ENCODE data around the gene ZNF441.
"Not testable (repeated sequence)": the region's sequence is repeated elsewhere in the genome, so short reads cannot be mapped to it uniquely, and the experiment has no call there.

Gene ZNF441

GRCh38 chr19:11766597-11767591 lies at the start of gene ZNF441:
Gene ZNF441, plus strand, starts transcription at chr19:11767000. Its CDS starts 194 bp downstream, at chr19:11767194.
- peak; percentile 95 for DNase-seq

- DNase-seq = no peak
Measured at GRCh38 chr19:11721681-11722080, 45.1 kb upstream of the ZNF441 start.

DNA sequence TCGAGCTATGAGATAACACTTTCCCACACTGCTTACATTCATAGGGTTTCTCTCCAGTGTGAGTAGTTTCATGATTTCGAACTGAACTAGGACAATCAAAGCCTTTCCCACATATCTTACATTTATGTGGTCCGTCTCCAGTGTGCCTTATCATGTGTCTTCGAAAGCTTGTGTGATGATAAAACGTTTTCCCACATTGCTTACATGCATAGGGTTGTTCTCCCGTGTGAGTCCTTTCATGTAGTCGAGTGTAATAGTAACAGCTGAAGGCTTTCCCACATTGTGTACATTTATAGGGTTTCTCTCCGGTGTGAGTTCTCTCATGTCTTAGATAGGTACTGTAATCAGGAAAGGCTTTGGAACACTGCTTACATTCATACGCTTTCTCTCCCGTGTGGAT lies 44.4 kb upstream of the ZNF441 start:
- no peak for DNase-seq

- DNase-seq = no peak
Measured at GRCh38 chr19:11729586-11729985, 37.2 kb upstream of the ZNF441 start.

DNA sequence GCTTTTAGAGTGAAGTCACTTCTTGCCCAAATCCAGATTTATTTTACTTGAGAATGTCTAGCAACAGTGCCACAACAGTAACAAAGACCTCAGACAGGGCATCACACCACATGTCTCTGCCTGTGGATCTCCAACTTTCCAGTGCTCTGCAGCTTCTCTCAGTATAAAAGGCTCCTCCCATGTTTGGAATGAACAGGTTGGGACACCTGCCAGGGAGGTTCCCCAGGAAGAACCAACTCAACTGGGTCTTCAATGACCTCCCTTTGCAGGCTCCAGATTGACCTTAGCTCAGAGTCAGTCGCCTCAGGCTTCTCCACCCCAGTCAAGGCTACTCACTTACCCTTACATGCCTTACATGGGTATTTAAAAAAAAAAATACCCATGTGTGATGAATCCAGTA lies 31.4 kb upstream of the ZNF441 start:
- no peak for DNase-seq

- DNase-seq = no peak
Measured at GRCh38 chr19:11736696-11737095, 30.1 kb upstream of the ZNF441 start.

DNA sequence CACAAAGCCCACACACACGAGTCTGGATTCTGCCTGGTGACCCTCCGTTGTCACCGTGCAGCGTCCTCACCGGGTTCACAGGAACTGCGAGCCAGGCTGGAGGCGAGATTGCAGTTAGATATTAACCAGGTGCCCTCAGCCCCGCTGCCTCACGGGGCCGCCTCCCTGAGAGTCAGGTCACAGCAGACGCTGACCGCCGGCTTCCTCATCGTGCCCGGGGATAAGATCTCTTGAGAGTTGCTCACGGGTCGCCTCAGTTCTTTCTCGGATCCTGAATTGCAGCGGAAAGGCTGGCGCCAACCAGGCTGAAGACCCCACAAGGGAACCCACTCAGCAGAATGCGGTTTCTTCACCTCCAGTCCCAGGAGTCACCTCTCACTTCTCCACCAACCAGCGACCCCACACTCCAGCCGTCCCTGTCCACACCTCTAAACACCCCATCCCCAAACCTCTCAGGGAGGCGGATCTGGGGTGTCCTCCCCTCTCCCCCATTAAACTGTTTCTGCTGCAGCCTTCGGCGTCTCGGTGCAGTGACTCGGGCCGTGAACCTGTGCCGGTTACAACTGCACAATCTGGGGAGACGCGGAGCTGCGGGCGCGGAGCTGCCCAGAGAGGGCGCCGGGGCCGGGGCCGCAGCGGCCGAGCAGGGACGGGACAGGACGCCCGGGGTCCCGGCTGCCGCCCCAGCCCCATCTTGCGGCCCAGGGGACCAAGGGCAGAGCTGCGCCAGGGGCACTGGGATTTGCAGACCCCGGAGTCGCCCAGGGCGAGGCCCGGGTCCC lies 28.6 kb upstream of the ZNF441 start:
- DNase-seq = no peak

DNA sequence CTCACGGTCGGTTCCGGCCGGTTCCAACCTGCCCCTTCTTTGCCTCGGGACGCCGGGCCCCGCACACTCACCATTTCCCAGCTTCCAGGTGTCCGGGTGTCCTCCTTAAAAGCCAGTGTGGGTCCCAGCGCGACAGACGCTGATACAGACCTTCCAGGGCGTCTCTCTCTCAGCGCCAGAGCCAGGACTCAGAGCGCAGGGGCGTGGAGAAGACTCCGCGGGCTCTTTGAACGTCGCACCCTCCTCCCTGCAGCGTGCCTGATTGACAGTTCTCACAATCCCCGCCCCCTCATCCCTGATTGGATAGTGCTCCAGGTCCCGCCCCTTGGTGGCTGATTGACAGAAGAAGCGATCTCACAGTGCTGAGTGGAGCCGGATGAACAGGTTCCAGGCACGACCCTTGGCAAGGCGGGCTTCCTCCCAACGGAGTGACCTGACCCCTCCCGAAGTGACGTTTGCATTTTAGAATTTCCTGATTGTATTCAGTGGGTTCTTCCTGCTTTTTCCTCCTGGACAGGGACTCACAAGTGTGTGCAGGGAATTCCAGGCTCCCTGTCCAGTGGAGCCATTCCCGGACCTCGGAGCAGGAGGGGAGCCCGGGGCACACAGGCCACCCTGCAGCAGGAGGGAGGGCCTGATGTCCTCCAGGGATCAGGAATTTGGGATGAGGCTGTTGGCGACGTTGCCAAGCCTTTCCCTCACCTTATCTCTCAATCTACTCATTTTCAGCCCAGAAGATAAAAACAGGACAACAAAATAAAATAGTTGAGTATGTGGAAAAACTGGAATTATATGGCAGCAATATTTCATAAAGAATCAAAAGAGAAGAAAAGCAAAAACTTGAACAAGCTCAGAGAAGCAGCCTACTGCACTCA lies 27.8 kb upstream of the ZNF441 start, which contains the start of gene ZNF823:
ZNF823 (minus strand) TSS at position 201 of the 875 bp plus-strand sequence; CDS start at position 74, 127 bp downstream.
- DNase-seq = peak; percentile 99

GRCh38 chr19:11745869-11746268 lies 20.9 kb upstream of the ZNF441 start:
- no peak for DNase-seq

DNA sequence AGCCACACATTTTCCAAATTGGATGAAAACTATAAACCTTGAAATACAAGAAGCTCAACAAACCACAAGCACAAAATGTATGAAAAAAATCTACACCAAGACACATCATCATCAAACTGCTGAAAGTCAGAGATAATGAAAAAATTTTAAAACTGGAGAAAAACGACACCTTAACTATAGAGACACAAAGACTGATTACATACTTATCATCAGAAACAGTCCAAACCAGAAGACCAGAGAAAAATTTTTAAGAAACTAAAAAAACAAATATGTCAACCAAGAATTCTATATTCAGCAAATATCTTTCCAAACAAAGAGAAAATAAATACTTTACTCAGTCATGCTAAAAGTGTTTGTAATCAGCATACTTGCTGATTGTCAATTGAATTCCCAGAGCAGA lies 19.5 kb upstream of the ZNF441 start:
- no peak for DNase-seq

DNA sequence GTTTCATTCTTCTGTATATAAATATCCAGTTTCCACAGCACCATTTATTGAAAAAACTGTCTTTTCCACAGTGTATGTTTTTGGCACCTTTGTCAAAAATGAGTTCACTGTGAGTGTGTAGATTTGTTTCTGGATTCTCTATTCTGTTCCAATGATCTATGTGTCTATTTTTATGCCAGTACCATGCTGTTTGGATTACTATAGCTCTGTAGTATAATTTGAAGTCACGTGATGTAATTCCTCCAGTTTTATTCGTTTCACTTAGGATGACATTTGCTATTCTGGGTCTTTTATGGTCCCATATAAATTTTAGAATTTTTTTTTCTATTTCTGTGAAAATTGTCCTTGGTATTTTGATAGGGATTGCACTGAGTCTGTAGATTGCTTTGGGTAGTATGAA lies 17.0 kb upstream of the ZNF441 start:
- DNase-seq = no peak

GRCh38 chr19:11752244-11752736 lies 14.5 kb upstream of the ZNF441 start:
- no peak for DNase-seq

- DNase-seq = no peak
Measured at GRCh38 chr19:11754663-11755062, 12.1 kb upstream of the ZNF441 start.

DNA sequence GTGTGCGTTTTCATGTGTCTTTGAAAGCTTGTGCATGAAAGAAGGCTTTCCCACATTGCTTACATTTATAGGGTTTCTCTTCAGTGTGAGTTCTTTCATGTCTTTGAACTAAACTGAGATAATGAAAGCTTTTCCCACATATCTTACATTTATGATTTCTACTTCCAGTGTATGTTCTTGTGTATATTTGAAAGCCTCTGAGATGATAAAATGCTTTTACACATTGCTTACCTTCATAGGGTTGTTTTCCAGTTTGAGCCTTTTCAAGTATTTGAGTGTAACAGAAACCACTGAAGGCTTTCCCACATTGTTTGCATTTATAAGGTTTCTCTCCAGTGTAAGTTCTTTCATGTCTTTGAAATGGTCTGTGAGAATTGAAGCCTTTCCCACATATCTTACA lies 9.8 kb upstream of the ZNF441 start:
- DNase-seq = no peak

DNA sequence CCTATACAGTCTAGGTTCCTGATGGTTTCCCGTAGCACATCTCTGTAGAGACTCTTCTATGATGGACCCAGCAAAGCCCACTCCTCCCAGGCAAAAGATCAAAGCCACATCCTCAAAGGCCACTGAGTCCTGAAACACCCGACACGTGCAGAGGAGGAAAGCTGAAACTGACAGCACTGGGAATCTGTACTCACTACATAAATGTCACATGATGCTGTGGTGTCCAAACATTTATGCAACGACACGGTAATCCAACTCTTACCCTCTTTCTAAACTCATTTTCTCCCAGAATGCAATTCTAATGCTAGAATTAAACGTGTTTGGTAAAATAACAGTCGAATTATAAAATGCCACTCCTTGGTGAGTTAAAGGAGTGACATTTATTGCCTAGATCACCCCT lies 7.0 kb upstream of the ZNF441 start:
- no peak for DNase-seq

DNA sequence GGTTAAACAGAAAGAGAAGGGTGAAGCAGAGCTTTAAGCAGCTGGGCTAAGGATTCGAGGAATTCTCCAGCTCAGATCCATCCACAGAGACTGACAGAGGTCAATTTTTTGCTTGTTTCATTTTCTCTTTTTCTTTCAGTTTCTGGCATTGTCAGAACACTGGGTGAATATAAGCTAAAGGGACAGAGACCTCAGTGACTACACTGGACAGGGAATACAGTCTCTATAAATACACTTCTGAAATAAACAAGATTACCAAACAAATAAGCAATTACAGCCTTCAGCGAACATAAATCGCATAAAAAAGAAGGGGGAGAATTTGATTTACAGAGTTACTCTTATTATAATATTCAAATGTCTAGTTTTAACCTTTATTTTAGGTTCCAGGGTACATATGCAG lies 3.7 kb upstream of the ZNF441 start:
- DNase-seq = no peak

DNA sequence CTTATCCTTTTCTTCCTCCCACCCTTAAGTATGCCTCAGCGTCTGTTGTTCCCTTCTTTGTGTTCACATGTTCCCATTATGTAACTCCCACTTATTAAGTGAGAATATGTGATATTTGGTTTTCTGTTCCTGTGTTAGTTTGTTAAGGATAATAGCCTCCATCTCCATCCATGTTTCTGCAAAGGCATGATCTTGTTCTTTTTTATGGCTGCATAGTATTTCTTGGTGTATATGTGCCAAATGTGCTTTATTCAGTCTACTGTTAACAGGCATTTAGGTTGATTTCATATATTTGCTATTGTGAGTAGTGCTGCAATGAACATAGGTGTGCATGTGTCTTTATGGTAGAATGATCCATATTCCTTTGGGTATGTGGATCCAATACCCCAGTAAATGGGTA lies 3.2 kb upstream of the ZNF441 start:
- no peak for DNase-seq

- peak; percentile 14 for DNase-seq
Measured at GRCh38 chr19:11767633-11768133, 883 bp downstream of the ZNF441 start.

- DNase-seq = no peak
Measured at GRCh38 chr19:11769995-11770394, 3.2 kb downstream of the ZNF441 start.

DNA sequence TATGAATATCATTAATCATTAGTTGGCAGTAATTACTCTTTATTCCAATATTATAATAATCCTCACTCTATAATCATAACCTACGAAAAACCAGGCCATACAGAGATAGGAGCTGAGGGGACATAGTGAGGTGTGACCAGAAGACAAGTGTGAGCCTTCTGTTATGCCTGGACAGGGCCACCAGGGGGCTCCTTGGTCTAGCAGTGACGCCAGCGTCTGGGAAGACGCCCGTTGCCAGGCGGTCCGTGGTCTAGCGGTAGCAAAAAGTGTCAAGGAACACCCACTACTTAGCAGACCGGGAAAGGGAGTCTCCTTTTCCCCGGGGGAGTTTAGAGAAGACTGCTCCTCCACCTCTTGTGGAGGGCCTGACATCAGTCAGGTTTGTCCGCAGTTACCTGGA lies 4.7 kb downstream of the ZNF441 start:
- not testable (repeated sequence) for DNase-seq

DNA sequence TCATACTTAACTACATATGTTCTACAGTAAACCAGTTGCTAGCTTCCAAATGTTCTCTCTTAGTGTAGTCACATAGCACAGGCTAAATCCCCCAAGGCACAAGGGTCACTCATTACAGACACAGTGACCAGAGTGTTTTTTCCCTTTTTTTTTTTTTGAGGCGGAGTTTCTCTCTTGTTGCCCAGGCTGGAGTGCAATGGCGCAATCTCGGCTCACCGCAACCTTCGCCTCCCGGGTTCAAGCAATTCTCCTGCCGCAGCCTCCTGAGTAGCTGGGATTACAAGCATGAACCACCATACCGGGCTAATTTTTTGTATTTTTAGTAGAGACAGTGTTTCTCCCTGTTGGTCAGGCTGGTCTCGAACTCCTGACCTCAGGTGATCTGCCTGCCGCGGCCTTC lies 9.9 kb downstream of the ZNF441 start:
- DNase-seq = not testable (repeated sequence)

DNA sequence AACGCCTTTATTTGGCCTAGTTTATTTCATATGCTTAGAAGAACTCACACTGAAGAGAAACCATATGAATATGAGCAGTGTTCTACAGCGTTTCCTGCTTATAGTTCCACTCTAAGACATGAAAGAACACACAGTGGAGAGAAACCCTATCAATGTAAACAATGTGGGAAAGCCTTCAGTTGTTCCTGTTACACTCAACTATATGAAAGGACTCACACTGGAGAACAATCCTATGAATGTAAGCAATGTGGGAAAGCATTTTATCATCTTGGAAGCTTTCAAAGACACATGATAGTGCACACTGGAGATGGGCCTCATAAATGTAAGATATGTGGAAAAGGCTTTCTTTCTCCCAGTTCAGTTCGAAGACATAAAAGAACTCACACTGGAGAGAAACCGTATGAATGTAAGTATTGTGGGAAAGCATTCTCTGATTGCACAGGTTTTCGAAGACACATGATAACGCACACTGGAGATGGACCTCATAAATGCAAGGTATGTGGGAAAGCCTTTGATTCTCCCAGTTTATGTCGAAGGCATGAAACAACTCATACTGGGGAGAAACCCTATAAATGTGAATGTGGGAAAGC lies 13.7 kb downstream of the ZNF441 start:
- no peak for DNase-seq

Data from NCI-H1105 (cell line).